COLO668 (cell line): Measurements from ENCODE around the gene TRIM13.
"Not testable (repeated sequence)": the region's sequence is repeated elsewhere in the genome, so short reads cannot be mapped to it uniquely, and the experiment has no call there.

ENCODE experiments used
- DNase-seq: peaks from one replicate; lab custom pipeline; 2025; ENCODE audit not compliant: unreplicated experiment; lab: John Stamatoyannopoulos, UW

Gene TRIM13

GRCh38 chr13:49996951-49997895 is at the start of gene TRIM13:
TRIM13 (plus strand) TSS chr13:49997042; CDS start chr13:50011941, 14,899 bp downstream.
- peak; percentile 99 for DNase-seq

- not testable (repeated sequence) for DNase-seq
Observed at GRCh38 chr13:49948777-49949270, 48.0 kb upstream of the TRIM13 start.

GRCh38 chr13:49951754-49952535 is 44.9 kb upstream of the TRIM13 start:
- no peak for DNase-seq

- DNase-seq = no peak
Observed at GRCh38 chr13:49953560-49953959, 43.3 kb upstream of the TRIM13 start.

GRCh38 chr13:49954674-49955455 is 42.0 kb upstream of the TRIM13 start:
- no peak for DNase-seq

GRCh38 chr13:49956131-49956530 is 40.7 kb upstream of the TRIM13 start:
- DNase-seq = no peak

GRCh38 chr13:49958321-49958720 is 38.5 kb upstream of the TRIM13 start:
- DNase-seq = no peak

- no peak for DNase-seq
Observed at GRCh38 chr13:49967456-49967855, 29.4 kb upstream of the TRIM13 start.

GRCh38 chr13:49972709-49973108 is 24.1 kb upstream of the TRIM13 start:
- DNase-seq = no peak

- DNase-seq = no peak
Observed at GRCh38 chr13:49975826-49976225, 21.0 kb upstream of the TRIM13 start.

- peak; percentile 88 for DNase-seq
Observed at GRCh38 chr13:49976314-49977258, 20.3 kb upstream of the TRIM13 start.

- DNase-seq = no peak
Observed at GRCh38 chr13:49977992-49978391, 18.9 kb upstream of the TRIM13 start.

GRCh38 chr13:49980266-49980665 is 16.6 kb upstream of the TRIM13 start:
- DNase-seq = no peak

- no peak for DNase-seq
Observed at GRCh38 chr13:49985129-49985528, 11.7 kb upstream of the TRIM13 start.

- no peak for DNase-seq
Observed at GRCh38 chr13:49986471-49986870, 10.4 kb upstream of the TRIM13 start.

GRCh38 chr13:49990612-49991011 is 6.2 kb upstream of the TRIM13 start:
- not testable (repeated sequence) for DNase-seq

GRCh38 chr13:49993111-49993510 is 3.7 kb upstream of the TRIM13 start:
- DNase-seq = no peak

- DNase-seq = no peak
Observed at GRCh38 chr13:49993666-49994065, 3.2 kb upstream of the TRIM13 start.

- DNase-seq = no peak
Observed at GRCh38 chr13:49995625-49996101, 1.2 kb upstream of the TRIM13 start.
